HUDEP-2 (cell line): ENCODE results near the gene ZCCHC8.
"Not testable (repeated sequence)": the region's sequence is repeated elsewhere in the genome, so short reads cannot be mapped to it uniquely, and the experiment has no call there.

Experiments
- DNase-seq, 76 experiments: peaks; one replicate each; lab custom pipeline; 2025; ENCODE audit not compliant: unreplicated experiment in 76 of 76; lab: John Stamatoyannopoulos, UW

ZCCHC8 gene

DNA sequence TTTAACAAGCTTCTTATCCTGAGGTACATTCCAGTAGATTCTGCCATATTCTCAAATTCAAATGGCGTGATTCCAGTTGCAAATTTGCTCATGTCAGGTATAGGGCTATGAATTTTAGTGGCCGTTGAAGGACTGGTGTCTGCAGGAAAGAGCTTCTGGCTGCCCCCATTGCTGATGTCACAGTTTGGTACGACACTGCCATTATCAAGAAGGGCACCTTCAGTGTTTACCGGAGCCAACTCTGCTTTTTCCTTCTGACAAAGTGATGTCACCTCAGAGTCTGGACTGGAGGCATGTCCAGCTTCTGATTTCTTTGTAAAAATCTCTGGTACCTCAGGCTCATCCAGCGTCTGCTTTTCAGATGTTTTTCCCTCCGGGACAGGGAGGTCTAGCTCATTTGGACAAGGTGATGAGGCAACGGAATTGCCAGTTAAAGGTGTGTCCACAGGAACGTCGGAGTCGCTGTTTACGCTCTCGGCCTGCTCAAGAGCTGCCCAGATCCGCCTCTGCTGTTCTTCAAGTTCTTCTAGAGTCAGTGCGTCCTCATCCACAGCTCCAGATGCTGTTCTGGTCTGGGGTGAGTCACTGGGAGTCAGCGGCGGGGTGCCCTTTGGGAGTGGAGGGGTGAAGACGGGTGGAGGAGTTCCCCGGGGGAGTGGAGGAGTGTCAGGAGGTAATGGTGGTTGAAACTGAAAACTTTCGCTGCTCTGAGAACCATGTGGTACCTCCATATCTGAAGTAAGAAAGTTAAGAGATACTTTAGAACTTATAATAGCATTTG lies 27.0 kb downstream of the ZCCHC8 start:
- DNase-seq: no peak

GRCh38 chr12:122471324-122472226 lies 29.2 kb downstream of the ZCCHC8 start:
- DNase-seq: peak in 22 of 76 experiments; percentile 1 to 42 (median 15)

GRCh38 chr12:122470576-122470975 lies 30.2 kb downstream of the ZCCHC8 start:
- not testable (repeated sequence) for DNase-seq

GRCh38 chr12:122469856-122470255 lies 30.9 kb downstream of the ZCCHC8 start:
- DNase-seq: not testable (repeated sequence)

- DNase-seq: no peak
Measured at GRCh38 chr12:122467983-122468382, 32.7 kb downstream of the ZCCHC8 start.

DNA sequence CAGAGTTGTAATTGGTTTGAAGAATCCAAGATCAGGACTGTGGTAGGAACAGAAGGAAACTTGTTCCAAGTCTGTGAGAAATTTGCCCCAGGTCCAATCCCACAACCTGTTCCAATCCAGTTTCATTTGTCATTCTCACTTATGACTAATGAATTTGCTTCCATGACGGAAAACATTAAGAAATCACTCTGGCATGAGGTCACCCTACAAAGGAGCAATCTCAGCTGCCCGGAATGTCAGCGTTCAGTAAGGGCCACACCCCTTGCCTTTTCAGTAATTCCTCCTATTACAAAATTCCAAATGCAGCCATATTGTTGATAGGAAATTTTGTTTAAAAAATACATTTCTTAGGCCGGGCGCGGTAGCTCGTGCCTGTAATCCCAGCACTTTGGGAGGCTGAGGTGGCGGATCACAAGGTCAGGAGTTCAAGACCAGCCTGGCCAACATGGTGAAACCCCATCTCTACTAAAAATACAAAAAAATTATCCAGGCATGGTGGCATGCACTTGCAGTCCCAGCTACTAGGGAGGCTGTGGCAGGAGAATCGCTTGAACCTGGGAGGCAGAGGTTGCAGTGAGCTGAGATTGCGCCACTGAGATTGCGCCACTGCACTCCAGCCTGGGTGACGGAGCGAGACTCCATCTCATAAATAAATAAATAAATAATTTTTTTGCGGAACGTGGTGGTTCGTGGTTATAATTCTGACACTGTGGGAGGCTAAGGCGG lies 36.3 kb downstream of the ZCCHC8 start:
- not testable (repeated sequence) for DNase-seq

DNA sequence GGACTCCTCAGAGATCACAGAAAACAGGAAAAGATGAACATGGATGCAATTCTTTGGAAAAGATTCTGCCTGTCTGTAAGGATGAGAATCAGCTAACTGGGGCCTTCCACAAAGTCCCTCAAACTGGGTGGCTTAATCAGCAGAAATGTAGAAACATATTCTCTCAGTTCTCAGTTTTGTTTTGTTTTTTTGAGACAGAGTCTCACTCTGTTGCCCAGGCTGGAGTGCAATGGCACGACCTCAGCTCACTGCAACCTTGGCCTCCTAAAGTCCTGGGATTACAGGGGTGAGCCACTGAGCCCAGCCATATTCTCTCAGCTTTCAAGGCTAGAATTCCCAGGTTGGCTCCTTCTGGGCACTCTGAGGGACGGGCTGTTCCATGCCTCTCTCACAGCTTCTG lies 40.1 kb downstream of the ZCCHC8 start:
- DNase-seq: no peak

GRCh38 chr12:122460061-122460460 lies 40.7 kb downstream of the ZCCHC8 start:
- no peak for DNase-seq

DNA sequence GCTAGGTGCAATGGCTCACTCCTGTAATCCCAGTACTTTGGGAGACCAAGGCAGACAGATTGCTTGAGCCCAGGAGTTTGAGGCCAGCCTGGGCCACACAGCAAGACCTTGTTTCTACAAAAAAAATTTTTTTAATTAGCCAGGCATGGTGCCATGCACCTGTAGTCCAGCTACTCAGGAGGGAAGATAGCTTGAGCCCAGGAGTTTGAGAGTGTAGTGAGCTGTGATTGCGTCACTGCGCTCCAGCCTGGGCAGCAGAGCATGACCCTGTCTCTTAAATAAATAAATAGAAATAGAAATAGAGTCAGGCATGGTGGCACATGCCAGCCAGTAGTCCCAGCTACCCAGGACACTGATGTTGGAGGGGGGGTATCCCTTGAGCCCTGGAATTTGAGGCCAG lies 41.5 kb downstream of the ZCCHC8 start:
- no peak for DNase-seq

DNA sequence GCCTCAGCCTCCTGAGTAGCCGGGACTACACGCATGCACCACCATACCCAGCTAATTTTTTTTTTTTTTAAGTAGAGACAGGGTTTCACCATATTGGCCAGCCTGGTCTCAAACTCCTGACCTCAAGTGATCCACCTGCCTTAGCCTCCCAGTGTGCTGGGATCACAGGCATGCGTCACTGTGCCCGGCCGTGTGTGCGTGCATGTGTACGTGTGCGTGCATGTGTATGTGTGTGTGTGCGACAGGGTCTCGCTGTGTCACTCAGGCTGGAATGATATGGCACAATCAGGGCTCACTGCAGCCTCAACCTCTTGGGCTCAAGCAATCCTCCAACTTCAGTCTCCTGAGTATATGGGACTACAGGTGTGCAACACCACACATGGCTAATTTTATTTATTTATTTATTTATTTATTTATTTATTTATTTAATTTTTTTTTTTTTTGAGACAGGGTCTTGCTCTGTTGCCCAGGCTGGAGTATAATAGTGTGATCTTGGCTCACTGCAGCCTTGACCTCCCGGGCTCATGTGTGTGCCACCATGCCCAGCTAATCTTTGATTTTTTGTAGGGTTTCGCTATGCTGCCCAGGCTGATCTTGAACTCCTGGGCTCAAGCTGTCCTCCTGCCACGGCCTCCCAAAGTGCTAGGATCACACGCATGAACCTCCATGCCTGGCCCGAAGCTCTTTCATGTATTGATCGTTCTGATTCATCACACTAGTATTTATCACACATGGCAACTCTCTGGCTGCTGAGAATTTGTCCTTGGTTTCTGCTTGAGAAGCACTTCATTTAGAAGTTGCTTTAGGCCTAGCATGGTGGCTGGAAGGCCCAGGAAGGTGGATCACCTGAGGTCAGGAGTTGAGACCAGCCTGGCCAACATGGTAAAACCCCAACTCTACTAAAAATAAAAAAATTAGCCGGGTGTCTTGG lies 42.4 kb downstream of the ZCCHC8 start:
- DNase-seq: no peak

DNA sequence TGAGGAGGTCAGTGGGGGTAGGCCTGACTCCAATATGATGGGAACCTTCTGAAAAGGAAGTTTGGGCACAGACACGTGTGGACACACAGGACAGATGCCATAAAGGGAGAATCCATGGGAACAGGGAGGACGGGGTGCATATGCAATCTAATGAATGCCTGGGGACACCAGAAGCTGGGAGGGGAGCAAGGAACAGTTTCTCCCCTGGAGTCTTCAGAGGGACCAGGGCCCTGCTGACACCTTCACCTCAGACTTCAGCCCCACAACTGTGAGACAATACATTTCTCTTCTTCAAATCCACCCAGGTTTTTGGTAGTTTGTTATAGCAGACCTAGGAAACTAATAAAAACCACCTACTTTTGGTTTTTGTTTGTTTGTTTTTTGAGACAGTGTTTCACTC lies 43.1 kb downstream of the ZCCHC8 start:
- no peak for DNase-seq

GRCh38 chr12:122454739-122455138 lies 46.0 kb downstream of the ZCCHC8 start:
- no peak for DNase-seq

GRCh38 chr12:122454250-122454721 lies 46.4 kb downstream of the ZCCHC8 start:
- no peak for DNase-seq

- DNase-seq: no peak
Measured at GRCh38 chr12:122452701-122453285, 47.9 kb downstream of the ZCCHC8 start.

- peak in 1 of 76 experiments; percentile 19 for DNase-seq
Measured at GRCh38 chr12:122449317-122449716, 51.4 kb downstream of the ZCCHC8 start.

- not testable (repeated sequence) for DNase-seq
Measured at GRCh38 chr12:122447825-122448224, 52.9 kb downstream of the ZCCHC8 start.

DNA sequence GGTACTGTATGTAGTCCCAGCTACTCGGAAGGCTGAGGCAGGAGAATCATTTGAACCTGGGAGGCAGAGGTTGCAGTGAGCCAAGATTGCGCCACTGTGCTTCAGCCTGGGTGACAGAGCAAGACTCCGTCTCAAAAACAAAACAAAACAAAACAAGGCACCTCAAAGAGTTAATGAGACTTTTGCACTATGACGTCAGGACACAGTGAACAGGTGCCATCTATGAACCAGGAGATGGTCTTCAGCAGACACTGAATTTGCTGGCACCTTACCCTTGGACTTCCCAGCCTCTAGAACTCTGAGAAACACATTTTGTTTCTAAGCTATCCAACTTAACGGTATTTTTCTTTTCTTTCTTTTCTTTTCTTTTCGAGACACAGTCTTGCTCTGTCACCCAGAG lies 54.3 kb downstream of the ZCCHC8 start:
- not testable (repeated sequence) for DNase-seq

DNA sequence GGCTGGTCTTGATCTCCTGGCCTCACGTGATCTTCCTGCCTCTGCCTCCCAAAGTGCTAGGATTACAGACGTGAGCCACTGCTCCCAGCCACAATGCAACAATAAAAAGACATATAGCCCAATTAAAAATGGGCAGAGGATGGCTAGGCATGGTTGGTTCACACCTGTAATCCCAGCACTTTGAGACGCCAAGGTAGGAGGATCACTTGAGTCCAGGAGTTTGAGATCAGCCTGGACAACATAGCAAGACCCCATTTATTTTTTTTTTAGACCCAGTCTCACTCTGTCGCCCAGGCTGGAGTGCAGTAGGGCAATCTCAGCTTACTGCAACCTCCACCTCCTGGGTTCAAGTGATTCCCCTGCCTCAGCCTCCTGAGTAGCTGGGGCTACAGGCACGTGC lies 56.7 kb downstream of the ZCCHC8 start:
- not testable (repeated sequence) for DNase-seq

DNA sequence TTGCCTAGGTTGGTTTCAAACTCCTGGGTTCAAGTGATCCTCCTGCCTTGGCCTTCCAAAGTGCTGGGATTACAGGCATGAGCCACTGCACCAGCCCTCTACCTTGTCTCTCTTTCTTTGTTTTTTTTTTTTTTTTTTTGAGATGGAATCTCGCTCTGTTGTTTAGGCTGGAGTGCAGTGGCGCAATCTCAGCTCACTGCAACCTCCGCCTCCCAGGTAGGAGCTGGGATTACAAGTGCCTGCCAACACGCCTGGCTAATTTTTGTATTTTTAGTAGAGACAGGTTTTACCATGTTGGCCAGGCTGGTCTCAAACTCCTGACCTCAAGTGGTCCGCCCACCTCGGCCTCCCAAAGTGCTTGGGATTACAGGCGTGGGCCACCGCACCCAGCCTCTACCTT lies 61.9 kb downstream of the ZCCHC8 start:
- not testable (repeated sequence) for DNase-seq
